GM23338 (cell line): ENCODE measurements around the gene RALGPS1. TPM values are rescaled to one million over a fixed set of nuclear protein-coding genes. Genes with fewer than 3 reads are reported as not detected.

Experiments
- ATAC-seq: fragments of 200-7000 bp; cut with Tn5 transposase; 3 replicates; pipeline ENCODE4 v1.9.1; 2020
- DNase-seq: peaks from one replicate; pipeline ENCODE4 v3.0.0-alpha.2; 2015; ENCODE audit warnings: low spot score
- H2AFZ ChIP-seq: fragments of 200-600 bp; sonication (generic); 2 replicates; pipeline ENCODE4 v1.8.0; 2016; ENCODE audit warnings: antibody characterized with exemption, mild to moderate bottlenecking, moderate library complexity
- H3F3A ChIP-seq: fragments of 200-600 bp; sonication (generic); replicated peaks from 2 replicates; pipeline ENCODE4 v1.8.0; 2017; ENCODE audit warnings: antibody characterized with exemption, mixed run types, low read depth
- H3K27ac ChIP-seq: fragments of 200-600 bp; sonication (generic); 2 replicates; pipeline ENCODE4 v1.6.1; 2016; ENCODE audit warnings: low read depth
- H3K27me3 ChIP-seq: fragments of 200-600 bp; sonication (generic); 2 replicates; pipeline ENCODE4 v1.8.0; 2016; ENCODE audit warnings: mild to moderate bottlenecking, mixed run types, moderate library complexity; ENCODE audit not compliant: insufficient read depth
- H3K36me3 ChIP-seq: fragments of 200-600 bp; sonication (generic); 2 replicates; pipeline ENCODE4 v1.8.0; 2016; ENCODE audit warnings: mild to moderate bottlenecking; ENCODE audit not compliant: insufficient read depth
- H3K4me1 ChIP-seq: fragments of 200-600 bp; sonication (generic); 2 replicates; pipeline ENCODE4 v1.8.0; 2016; ENCODE audit warnings: mild to moderate bottlenecking, moderate library complexity; ENCODE audit not compliant: insufficient read depth
- H3K4me2 ChIP-seq: fragments of 200-600 bp; sonication (generic); 2 replicates; pipeline ENCODE4 v1.7.1; 2017; ENCODE audit warnings: mixed run types
- H3K4me3 ChIP-seq: fragments of 200-600 bp; sonication (generic); 2 replicates; pipeline ENCODE4 v1.6.1; 2016; ENCODE audit warnings: mixed run types
- H3K79me2 ChIP-seq: fragments of 200-600 bp; sonication (generic); replicated peaks from 2 replicates; pipeline ENCODE4 v1.8.0; 2017; ENCODE audit warnings: mild to moderate bottlenecking; ENCODE audit not compliant: insufficient read depth
- H3K9me2 ChIP-seq: fragments of 200-600 bp; sonication (generic); 2 replicates; pipeline ENCODE4 v1.8.0; 2017; ENCODE audit not compliant: insufficient read depth
- H4K20me1 ChIP-seq: fragments of 200-600 bp; sonication (generic); replicated peaks from 2 replicates; pipeline ENCODE4 v1.8.0; 2017; ENCODE audit warnings: mild to moderate bottlenecking; ENCODE audit not compliant: insufficient read depth
- H3K27ac Mint-ChIP-seq: 2 replicates; pipeline ENCODE4 v1.8.0; 2020; ENCODE audit warnings: inconsistent platforms, mild to moderate bottlenecking, moderate library complexity, mixed read lengths
- H3K27me3 Mint-ChIP-seq: 3 replicates; pipeline ENCODE4 v1.8.0; 2022; ENCODE audit warnings: low read depth, mild to moderate bottlenecking, moderate library complexity, mixed read lengths, inconsistent platforms; ENCODE audit not compliant: insufficient read depth, poor library complexity
- H3K36me3 Mint-ChIP-seq: 3 replicates; pipeline ENCODE4 v1.8.0; 2021; ENCODE audit warnings: low read depth, mild to moderate bottlenecking, inconsistent platforms, moderate library complexity, mixed read lengths
- H3K4me1 Mint-ChIP-seq: 3 replicates; pipeline ENCODE4 v1.8.0; 2020; ENCODE audit warnings: mild to moderate bottlenecking, inconsistent platforms, mixed read lengths
- H3K4me3 Mint-ChIP-seq: 3 replicates; pipeline ENCODE4 v1.8.0; 2021; ENCODE audit warnings: moderate library complexity, mild to moderate bottlenecking, inconsistent platforms, mixed read lengths
- H3K9me3 Mint-ChIP-seq: 3 replicates; pipeline ENCODE4 v1.8.0; 2020; ENCODE audit warnings: moderate library complexity, mild to moderate bottlenecking, inconsistent platforms, mixed read lengths
- CREB1 ChIP-seq: fragments of 250-450 bp; sonication (Bioruptor Pico); IDR thresholded peaks from 2 replicates; pipeline ENCODE4 v1.5.0; 2020; ENCODE audit warnings: low read depth, mild to moderate bottlenecking, moderate library complexity
- CTCF ChIP-seq, 2 experiments: fragments of 200-600 bp in 1 of 2; sonication (generic) in 1 of 2; conservative IDR thresholded peaks; 2 replicates each; pipeline versions ENCODE4 v1.5.1 to v1.6.1; 2016 to 2017; ENCODE audit warnings: antibody characterized with exemption in 2 of 2, low read depth in 2 of 2, mild to moderate bottlenecking in 2 of 2, moderate library complexity in 1 of 2
- ETS1 ChIP-seq: IDR thresholded peaks from 2 replicates; pipeline ENCODE4 v1.6.1; 2016; ENCODE audit warnings: antibody characterized with exemption
- EZH2 ChIP-seq: fragments of 200-600 bp; sonication (generic); IDR thresholded peaks from one replicate; pipeline ENCODE4 v1.8.0; 2017; ENCODE audit warnings: antibody characterized with exemption, mild to moderate bottlenecking, low read depth; ENCODE audit not compliant: unreplicated experiment
- EZH2phosphoT487 ChIP-seq: fragments of 200-600 bp; sonication (generic); IDR thresholded peaks from one replicate; pipeline ENCODE4 v1.8.1; 2018; ENCODE audit warnings: antibody characterized with exemption; ENCODE audit not compliant: unreplicated experiment
- JUNB ChIP-seq: IDR thresholded peaks from one replicate; pipeline ENCODE4 v1.6.1; 2016; ENCODE audit warnings: antibody characterized with exemption; ENCODE audit not compliant: unreplicated experiment
- NANOG ChIP-seq: IDR thresholded peaks from 2 replicates; pipeline ENCODE4 v1.6.1; 2016; ENCODE audit warnings: antibody characterized with exemption, borderline replicate concordance
- POLR2AphosphoS5 ChIP-seq: IDR thresholded peaks from 2 replicates; pipeline ENCODE4 v1.6.1; 2016; ENCODE audit warnings: antibody characterized with exemption, low read depth
- REST ChIP-seq: IDR thresholded peaks from one replicate; pipeline ENCODE4 v1.6.1; 2018; ENCODE audit warnings: antibody characterized with exemption; ENCODE audit not compliant: unreplicated experiment
- STAT1 ChIP-seq: IDR thresholded peaks from one replicate; pipeline ENCODE4 v1.6.1; 2016; ENCODE audit warnings: antibody characterized with exemption; ENCODE audit not compliant: unreplicated experiment
- ZNF114 ChIP-seq: fragments of 250-450 bp; sonication (Bioruptor Pico); IDR thresholded peaks from 2 replicates; pipeline ENCODE4 v1.5.0; 2020; ENCODE audit warnings: mild to moderate bottlenecking, moderate library complexity
- ZNF331 ChIP-seq: fragments of 250-450 bp; sonication (Bioruptor Pico); IDR thresholded peaks from 2 replicates; pipeline ENCODE4 v1.5.0; 2020; ENCODE audit warnings: low read depth, mild to moderate bottlenecking, moderate library complexity
- ZNF462 ChIP-seq: fragments of 250-450 bp; sonication (Bioruptor Pico); IDR thresholded peaks from 2 replicates; pipeline ENCODE4 v1.5.0; 2020; ENCODE audit warnings: mild to moderate bottlenecking, moderate library complexity
- polyA plus RNA-seq: library from polyadenylated mRNA; unstranded; fragments of >200 nt; fragmentation: Nextera tagmentation; extraction: Ambion mirVana; gene quantifications from 2 replicates; pipeline ENCODE4 v1.2.1, GENCODE V29; 2016
- total RNA-seq: library from RNA; depleted of rRNA; stranded (reverse); fragments of >200 nt; shearing (Covaris generic); gene quantifications from 2 replicates; pipeline ENCODE4 v1.2.3, GENCODE V29; 2014

RALGPS1 gene
- total and polyA plus RNA-seq, 2 experiments from 2014 or later, result 18.2 to 57.1 TPM

GRCh38 chr9:127148014-127148413, 233.4 kb downstream of the RALGPS1 start:
- H3K4me2 ChIP-seq, result no peak overlapping the region
- peaks cover 1% of the 10 kb centered on the region; the same call in 1 of the 2 replicates for H3K4me1 ChIP-seq
- Mint-ChIP-seq H3K27ac (no peak overlapping the region), H3K4me1 (peaks cover 6% of the 10 kb centered on the region; the same call in 2 of the 3 replicates), H3K27me3 (no peaks in the 10 kb centered on the region), H3K9me3 (no peaks in the 10 kb centered on the region), H3K4me3 (no peak overlapping the region), H3K36me3 (no peaks in the 10 kb centered on the region)
- H3K9me2 ChIP-seq, result 0 out of 2 replicates have a peak, but pooled peaks cover 3% of the 10 kb centered on the region
- no peaks in the 10 kb centered on the region for H3K36me3 ChIP-seq
- no peaks in the 10 kb centered on the region for H3K27me3 ChIP-seq
- H2AFZ ChIP-seq, result no peak overlapping the region
- DNase-seq (no peak), ATAC-seq (no peak)
- no peak overlapping the region for H3K4me3 ChIP-seq
- no peaks in the 10 kb centered on the region for H3K79me2 ChIP-seq
- H3F3A ChIP-seq, result no peaks in the 10 kb centered on the region
- H4K20me1 ChIP-seq, result 0 out of 2 replicates have a peak, but pooled peaks cover 4% of the 10 kb centered on the region
- H3K27ac ChIP-seq, result no peak overlapping the region
- TF ChIP-seq EZH2, result no peak
- TF ChIP-seq NANOG, result no peak
- TF ChIP-seq CREB1 (CRISPR knock-in tag), result no peak
- no peak for TF ChIP-seq EZH2phosphoT487
- no peak for TF ChIP-seq STAT1
- no peak for TF ChIP-seq POLR2AphosphoS5
- TF ChIP-seq CTCF (conservative IDR thresholded peaks at IDR 0.05; ENCODE audit: low read depth in 2 of 2), result no peak
- TF ChIP-seq ZNF462 (CRISPR knock-in tag), result no peak
- TF ChIP-seq ETS1, result no peak
- TF ChIP-seq ZNF114 (CRISPR knock-in tag), result no peak
- TF ChIP-seq REST, result no peak
- TF ChIP-seq JUNB, result no peak
- no peak for TF ChIP-seq ZNF331 (CRISPR knock-in tag)
